ENCODE results near the gene CTIF. TPM values are rescaled to one million over a fixed set of nuclear protein-coding genes. Genes with fewer than 3 reads are reported as not detected.

The CTIF gene
- total RNA-seq, 1 donor from 2014 or later, result 15.0 TPM

DNA sequence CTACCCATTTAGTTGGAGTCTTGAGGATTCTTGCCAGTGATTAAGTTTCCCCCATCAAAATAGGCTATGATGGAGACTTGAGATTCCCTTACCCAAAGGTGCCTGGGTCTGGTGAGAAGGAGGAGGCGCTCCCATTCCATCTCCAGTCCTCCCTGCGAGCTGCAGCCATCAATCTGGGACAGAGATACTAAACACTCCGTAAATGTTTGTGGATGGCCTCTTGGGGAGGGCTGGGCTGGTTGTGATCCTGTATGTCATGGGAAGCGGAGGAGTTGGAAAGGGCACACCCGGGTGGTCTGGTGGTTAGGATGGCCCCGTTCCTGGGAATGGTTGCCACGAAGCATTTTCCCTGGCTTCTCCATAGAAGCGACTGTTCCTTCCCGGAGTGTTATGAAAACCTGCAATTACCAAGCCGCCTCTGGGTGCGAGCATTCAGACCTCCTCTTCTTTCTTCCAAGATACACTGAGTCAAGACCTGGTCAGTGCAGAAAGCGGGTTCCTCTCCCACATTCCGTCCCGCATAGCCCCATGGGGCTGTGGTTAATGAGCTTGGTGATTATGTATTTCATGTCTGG lies 196.9 kb downstream of the CTIF start:
- TF ChIP-seq, protein P1, sequence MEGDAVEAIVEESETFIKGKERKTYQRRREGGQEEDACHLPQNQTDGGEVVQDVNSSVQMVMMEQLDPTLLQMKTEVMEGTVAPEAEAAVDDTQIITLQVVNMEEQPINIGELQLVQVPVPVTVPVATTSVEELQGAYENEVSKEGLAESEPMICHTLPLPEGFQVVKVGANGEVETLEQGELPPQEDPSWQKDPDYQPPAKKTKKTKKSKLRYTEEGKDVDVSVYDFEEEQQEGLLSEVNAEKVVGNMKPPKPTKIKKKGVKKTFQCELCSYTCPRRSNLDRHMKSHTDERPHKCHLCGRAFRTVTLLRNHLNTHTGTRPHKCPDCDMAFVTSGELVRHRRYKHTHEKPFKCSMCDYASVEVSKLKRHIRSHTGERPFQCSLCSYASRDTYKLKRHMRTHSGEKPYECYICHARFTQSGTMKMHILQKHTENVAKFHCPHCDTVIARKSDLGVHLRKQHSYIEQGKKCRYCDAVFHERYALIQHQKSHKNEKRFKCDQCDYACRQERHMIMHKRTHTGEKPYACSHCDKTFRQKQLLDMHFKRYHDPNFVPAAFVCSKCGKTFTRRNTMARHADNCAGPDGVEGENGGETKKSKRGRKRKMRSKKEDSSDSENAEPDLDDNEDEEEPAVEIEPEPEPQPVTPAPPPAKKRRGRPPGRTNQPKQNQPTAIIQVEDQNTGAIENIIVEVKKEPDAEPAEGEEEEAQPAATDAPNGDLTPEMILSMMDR (IDR thresholded peaks at IDR 0.05; ENCODE audit: insufficient read depth, low read length, severe bottlenecking), result no peak
- FAIRE-seq (no peak), DNase-seq (ENCODE audit: low read depth) (no peak)
- Histone ChIP-seq H3K27me3 (ENCODE audit: control insufficient read depth, insufficient read depth, low read length) (peaks cover 2% of the 10 kb centered on the region), H3K36me3 (ENCODE audit: control insufficient read depth, insufficient read depth, low read length) (peaks cover 6% of the 10 kb centered on the region), H3K4me3 (ENCODE audit: low read depth, low read length) (no peak overlapping the region)

DNA sequence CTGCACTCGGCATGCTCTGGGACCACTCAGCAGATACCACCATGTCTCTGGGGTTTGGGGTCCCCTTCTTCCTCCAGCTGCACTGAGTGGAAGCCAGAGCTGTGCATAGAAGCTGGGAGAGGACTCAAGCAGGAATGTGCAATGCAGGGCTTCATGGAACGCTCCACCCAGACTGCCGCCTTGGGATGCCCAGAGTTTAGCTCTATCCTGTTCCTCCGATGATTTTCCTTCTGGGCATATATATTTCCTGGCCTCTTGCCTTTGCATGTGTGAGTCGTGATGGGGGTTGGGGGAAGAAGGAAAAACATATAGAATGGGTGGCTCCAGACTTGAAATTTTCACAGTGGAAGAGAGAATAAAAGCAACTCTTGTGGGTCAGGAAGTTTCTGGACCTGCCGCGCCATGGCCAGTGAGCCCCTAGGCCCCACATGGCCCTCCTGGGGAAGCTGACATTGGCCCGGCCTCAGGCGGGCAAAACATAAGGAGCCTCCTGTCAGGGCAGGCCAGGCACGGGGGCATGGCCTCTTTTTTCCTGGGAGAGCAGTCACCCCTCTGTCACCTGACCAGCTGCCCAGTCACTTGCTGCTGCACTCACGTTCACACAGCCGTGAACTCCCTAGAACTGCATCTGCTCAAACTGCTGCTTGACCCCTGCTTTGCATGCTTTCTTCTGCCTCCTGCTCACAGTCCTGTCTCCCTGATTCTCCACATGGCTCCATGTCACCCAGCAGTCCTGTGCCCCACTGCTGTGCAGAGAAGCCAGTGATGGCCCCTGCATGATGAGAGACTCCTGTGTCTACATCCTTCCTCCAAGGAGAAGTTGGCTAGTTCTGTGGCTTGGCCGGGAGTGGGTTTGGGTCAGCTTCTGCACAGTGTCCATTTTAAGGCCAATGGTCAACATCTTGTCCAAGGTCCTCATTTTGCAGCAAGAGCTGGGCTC lies 197.8 kb downstream of the CTIF start:
- Histone ChIP-seq H3K4me3 (ENCODE audit: low read depth, low read length) (no peak overlapping the region), H3K36me3 (ENCODE audit: control insufficient read depth, insufficient read depth, low read length) (peaks cover 6% of the 10 kb centered on the region), H3K27me3 (ENCODE audit: control insufficient read depth, insufficient read depth, low read length) (peaks cover 2% of the 10 kb centered on the region)
- TF ChIP-seq, protein P1 (IDR thresholded peaks at IDR 0.05; ENCODE audit: insufficient read depth, low read length, severe bottlenecking), result no peak
- FAIRE-seq (no peak), DNase-seq (ENCODE audit: low read depth) (peak; percentile 41)

DNA sequence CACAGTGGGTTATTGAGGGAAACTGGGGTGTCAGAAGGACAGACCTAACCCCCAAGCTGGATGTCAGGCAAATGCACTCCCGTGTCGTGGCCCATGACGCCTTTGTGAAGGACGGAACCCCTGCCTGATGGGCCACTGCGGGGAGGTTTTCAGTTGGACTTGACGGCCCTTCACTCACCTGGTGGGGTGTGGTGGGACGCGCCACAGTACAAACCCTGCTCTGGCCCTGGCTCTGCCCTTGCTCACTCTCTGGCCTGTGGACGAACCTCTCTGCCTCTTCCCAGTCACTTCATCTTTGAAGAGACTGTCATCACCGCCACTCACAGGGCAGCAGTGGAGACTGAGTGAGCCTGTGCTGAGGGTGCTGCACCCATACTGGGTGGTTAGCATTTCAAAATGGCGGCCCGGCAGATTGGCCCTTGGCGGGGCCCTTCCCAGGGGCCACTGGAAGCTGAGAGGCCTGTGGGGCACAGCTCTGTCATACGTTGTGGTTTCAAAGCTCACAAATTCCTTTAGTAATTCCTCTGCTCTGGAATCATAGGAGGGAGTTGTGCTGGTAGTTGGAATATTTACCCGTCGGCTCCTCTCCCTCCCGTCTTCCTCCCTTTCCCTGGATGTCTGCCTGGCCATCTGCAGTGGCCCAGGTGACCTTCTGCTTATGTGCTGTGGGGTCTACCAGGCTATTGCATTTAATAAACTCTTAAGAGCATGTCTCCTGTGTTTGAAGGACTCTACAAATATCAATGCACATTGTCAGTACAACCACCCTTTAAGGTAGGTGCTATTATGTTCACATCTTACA lies 200.6 kb downstream of the CTIF start:
- DNase-seq (ENCODE audit: low read depth) (no peak), FAIRE-seq (no peak)
- H3K36me3 ChIP-seq (ENCODE audit: control insufficient read depth, insufficient read depth, low read length), result peaks cover 5% of the 10 kb centered on the region
- TF ChIP-seq, protein P1 (IDR thresholded peaks at IDR 0.05; ENCODE audit: insufficient read depth, low read length, severe bottlenecking), result no peak
- H3K27me3 ChIP-seq (ENCODE audit: control insufficient read depth, insufficient read depth, low read length), result peaks cover 2% of the 10 kb centered on the region
- no peak overlapping the region for H3K4me3 ChIP-seq (ENCODE audit: low read depth, low read length)

DNA sequence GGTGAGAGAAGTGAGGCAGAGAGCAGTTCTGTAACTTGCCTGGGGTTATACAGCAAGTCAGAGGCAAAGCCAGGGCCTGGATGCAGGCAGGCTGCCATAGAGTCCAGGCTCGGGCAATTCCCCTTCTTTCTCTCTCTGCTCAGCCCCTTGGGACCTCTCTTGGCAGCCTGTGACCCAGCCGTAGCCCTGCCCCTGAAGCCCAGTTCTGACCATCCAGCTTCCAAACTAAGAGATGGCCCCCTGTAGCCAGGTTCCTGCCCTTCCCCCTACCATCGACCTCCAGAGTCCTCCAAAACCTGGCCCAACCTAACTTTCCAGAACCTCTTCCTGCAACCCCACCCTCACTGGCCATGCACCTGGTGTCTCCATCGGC lies 201.2 kb downstream of the CTIF start:
- DNase-seq (ENCODE audit: low read depth) (no peak), FAIRE-seq (no peak)
- Histone ChIP-seq H3K4me3 (ENCODE audit: low read depth, low read length) (no peak overlapping the region), H3K27me3 (ENCODE audit: control insufficient read depth, insufficient read depth, low read length) (peaks cover 2% of the 10 kb centered on the region), H3K36me3 (ENCODE audit: control insufficient read depth, insufficient read depth, low read length) (peaks cover 5% of the 10 kb centered on the region)
- TF ChIP-seq, protein P1 (IDR thresholded peaks at IDR 0.05; ENCODE audit: insufficient read depth, low read length, severe bottlenecking), result no peak

DNA sequence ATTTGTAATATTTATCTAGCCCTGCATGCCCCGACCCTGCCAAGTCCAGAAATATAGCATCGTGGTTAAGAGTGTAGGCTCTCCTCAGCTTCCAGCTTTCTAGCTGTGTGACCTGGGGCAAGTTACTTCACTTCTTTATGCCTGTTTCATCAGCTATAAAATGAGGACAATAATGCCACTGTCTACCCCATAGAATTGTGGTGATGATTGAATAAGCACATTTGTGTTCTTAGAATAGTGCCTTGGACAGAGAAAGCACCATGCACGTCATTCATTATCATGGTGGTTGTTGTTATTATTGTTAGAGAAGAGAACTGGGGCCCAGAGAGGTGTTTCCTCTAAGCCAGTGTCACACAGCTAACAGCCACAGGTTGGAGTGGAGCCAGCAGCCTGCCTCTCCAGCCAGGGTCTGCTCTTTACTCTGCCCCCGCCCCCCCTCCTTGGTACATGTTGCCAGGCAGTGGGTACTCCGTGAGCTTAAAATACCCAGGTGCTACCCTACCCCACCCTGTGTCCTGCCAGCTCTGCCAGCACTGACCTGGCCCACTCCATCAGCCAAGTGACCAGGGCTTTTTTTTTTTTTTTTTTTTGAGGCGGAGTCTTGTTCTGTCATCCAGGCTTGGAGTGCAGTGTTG lies 202.1 kb downstream of the CTIF start:
- DNase-seq (ENCODE audit: low read depth) (no peak), FAIRE-seq (no peak)
- H3K36me3 ChIP-seq (ENCODE audit: control insufficient read depth, insufficient read depth, low read length), result peaks cover 5% of the 10 kb centered on the region
- TF ChIP-seq, protein P1 (IDR thresholded peaks at IDR 0.05; ENCODE audit: insufficient read depth, low read length, severe bottlenecking), result no peak
- H3K4me3 ChIP-seq (ENCODE audit: low read depth, low read length), result no peak overlapping the region
- H3K27me3 ChIP-seq (ENCODE audit: control insufficient read depth, insufficient read depth, low read length), result peaks cover 2% of the 10 kb centered on the region
